ENCODE results near the gene SETD1B.

DNA sequence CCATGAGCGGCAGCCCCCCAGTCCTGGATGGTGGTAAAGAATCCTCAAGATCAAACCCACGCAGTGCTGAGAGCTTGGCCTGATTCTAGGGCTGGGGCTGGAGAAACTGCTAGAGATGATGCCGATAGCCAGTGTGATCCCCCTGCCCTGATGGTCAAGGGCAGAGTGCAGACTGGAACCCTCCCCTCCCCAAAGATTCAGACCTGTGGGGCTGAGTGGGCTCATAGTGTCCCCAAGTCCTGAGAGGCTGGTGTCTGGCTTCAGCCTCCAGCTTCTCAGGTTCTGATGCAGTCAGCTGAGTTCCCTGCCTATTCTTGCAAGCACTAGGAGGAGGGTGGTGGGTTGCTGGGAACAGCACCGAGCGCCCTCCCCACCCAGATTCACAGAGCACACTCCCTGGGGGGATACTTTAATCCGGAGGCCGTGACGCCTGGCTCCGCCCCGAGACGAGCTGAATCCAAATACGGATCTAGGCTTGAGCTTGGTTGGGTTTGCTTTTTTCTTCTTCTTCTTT is 22.3 kb upstream of the SETD1B start:
- TF ChIP-seq, protein P1, sequence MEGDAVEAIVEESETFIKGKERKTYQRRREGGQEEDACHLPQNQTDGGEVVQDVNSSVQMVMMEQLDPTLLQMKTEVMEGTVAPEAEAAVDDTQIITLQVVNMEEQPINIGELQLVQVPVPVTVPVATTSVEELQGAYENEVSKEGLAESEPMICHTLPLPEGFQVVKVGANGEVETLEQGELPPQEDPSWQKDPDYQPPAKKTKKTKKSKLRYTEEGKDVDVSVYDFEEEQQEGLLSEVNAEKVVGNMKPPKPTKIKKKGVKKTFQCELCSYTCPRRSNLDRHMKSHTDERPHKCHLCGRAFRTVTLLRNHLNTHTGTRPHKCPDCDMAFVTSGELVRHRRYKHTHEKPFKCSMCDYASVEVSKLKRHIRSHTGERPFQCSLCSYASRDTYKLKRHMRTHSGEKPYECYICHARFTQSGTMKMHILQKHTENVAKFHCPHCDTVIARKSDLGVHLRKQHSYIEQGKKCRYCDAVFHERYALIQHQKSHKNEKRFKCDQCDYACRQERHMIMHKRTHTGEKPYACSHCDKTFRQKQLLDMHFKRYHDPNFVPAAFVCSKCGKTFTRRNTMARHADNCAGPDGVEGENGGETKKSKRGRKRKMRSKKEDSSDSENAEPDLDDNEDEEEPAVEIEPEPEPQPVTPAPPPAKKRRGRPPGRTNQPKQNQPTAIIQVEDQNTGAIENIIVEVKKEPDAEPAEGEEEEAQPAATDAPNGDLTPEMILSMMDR (IDR thresholded peaks at IDR 0.05): no peak
- no peak for TF ChIP-seq POLR2A (IDR thresholded peaks at IDR 0.05)
